Measurements from ENCODE around the gene ESRRA. TPM values are rescaled to one million over a fixed set of nuclear protein-coding genes. Genes with fewer than 3 reads are reported as not detected.
A peak's percentile ranks its signal among the peaks of the same experiment; 100 is the strongest.

Gene ESRRA
- total and polyA plus RNA-seq, 10 of the 15 experiments (the other 5 are each of a cell fraction or from before 2014, with no cell fraction given), result 0.32 to 48.9 (median 12.6) TPM

DNA sequence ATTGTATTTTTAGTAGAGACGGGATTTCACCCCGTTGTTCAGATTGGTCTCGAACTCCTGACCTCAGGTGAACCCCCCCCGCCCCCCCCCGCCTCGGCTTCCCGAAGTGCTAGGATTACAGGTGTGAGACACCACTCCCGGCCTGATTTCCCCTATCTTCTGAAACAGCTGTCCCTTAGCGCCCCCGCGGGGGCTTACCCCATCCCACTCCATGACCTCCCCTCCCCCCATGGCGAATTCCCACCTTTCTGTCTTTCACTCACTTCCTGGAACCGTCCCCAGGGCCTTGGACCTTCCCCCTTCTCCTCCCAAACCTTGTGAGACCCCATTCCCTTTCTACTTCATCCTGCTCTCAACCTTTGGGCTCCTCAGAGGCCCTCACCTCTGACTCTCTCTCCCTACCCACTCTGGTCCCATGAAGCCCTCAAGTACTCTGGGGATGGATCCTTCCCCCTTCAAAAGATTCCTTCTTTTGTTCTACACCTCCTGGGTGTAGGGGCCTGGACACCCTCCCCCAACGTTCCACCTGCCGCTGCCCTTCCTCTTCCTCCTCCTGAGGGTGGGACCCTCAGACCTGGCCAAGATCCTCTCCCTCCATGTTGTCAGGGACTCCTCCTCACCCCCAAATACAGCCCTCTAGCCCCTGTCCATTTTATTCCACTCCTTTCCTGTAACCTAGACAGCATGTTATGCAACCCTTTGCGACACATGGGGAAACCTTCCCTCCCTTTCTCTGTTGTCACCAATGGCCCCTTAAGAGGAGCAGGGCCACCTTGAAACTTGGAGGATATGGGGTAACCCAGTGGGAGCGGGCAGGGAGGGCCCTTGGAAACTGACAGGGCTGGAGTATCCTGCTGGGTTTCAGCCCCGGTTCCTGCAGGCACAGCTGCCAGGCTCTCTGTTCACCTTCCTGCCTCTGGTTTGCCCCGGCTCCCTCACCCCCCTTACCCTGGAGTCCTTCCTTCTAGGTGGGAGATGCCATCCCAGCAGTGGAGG is 13.7 kb downstream of the ESRRA start:
- 40% methylated on average over 13 of the region's 19 CpGs for WGBS (ENCODE audit: insufficient coverage, insufficient replicate concordance, low lambda C conversion rate, missing lambda C conversion rate)
- Histone ChIP-seq H3K79me2 (ENCODE audit: control insufficient read depth, insufficient read depth, low read length) (peaks cover 26% of the 10 kb centered on the region), H3K36me3 (ENCODE audit: control insufficient read depth in 2 of 2, insufficient read depth in 2 of 2, low read length in 1 of 2) (peaks cover 0 to 10% of the 10 kb centered on the region in 2 experiments; a peak in 3 of 4 replicates), H3K4me1 (ENCODE audit: control insufficient read depth, insufficient read depth, low read length) (peaks cover 9% of the 10 kb centered on the region), H3K4me2 (ENCODE audit: control insufficient read depth, insufficient read depth) (peak overlapping the region; percentile 98), H3K9me3 (replicated peaks; ENCODE audit: control insufficient read depth, insufficient read depth, low read length) (no peaks in the 10 kb centered on the region), H3K9ac (ENCODE audit: control insufficient read depth, insufficient read depth, low read length) (peak overlapping the region; percentile 98), H2AFZ (ENCODE audit: control insufficient read depth, low read depth, low read length) (no peak overlapping the region), H3K4me3 (peak overlapping the region; percentile 80), H3K27me3 (replicated peaks in 1 of 2; ENCODE audit: control insufficient read depth in 2 of 2, insufficient read depth in 2 of 2, low read length in 1 of 2) (no peaks in the 10 kb centered on the region), H3K27ac (ENCODE audit: control insufficient read depth, insufficient read depth) (peak overlapping the region; percentile 99), H4K20me1 (ENCODE audit: control insufficient read depth, insufficient read depth) (no peaks in the 10 kb centered on the region)
- ATAC-seq, result no peak
- in situ Hi-C loops (cut with MboI), result no loop called here
- SMC1A ChIA-PET (ENCODE audit: uncharacterized antibody, unreplicated experiment), result interaction anchor here (1.5 to 5.3 kb wide), 4 partner anchors 14 to 332 kb away, joined by 7 to 71 read pairs (median 24); no protein-coding TSS in a partner anchor
- BruUV-seq (replicated peaks), result TSS peak; percentile 68
- CTCF ChIA-PET, result interaction anchor here (1.3 to 5.9 kb wide), 8 partner anchors 16 to 113 kb away, joined by 4 to 228 read pairs (median 22); partner anchors contain the start of genes CCDC88B, ESRRA, FERMT3 and RPS6KA4
- DNase-seq (ENCODE audit: low read depth, low spot score), result no peak
- no peak for FAIRE-seq
- intact Hi-C loops (cut with micrococcal nuclease; ENCODE audit: unreplicated experiment), result loop anchor here (1.0 to 5.0 kb wide), 2 partner anchors 12 to 38 kb away; partner anchors contain the start of gene RPS6KA4
- TF ChIP-seq ZNF207 (IDR thresholded peaks at IDR 0.05; ENCODE audit: borderline replicate concordance), result no peak
- no peak for TF ChIP-seq WRNIP1 (IDR thresholded peaks at IDR 0.05; ENCODE audit: borderline replicate concordance, low read depth, low read length)
- TF ChIP-seq, protein P1, sequence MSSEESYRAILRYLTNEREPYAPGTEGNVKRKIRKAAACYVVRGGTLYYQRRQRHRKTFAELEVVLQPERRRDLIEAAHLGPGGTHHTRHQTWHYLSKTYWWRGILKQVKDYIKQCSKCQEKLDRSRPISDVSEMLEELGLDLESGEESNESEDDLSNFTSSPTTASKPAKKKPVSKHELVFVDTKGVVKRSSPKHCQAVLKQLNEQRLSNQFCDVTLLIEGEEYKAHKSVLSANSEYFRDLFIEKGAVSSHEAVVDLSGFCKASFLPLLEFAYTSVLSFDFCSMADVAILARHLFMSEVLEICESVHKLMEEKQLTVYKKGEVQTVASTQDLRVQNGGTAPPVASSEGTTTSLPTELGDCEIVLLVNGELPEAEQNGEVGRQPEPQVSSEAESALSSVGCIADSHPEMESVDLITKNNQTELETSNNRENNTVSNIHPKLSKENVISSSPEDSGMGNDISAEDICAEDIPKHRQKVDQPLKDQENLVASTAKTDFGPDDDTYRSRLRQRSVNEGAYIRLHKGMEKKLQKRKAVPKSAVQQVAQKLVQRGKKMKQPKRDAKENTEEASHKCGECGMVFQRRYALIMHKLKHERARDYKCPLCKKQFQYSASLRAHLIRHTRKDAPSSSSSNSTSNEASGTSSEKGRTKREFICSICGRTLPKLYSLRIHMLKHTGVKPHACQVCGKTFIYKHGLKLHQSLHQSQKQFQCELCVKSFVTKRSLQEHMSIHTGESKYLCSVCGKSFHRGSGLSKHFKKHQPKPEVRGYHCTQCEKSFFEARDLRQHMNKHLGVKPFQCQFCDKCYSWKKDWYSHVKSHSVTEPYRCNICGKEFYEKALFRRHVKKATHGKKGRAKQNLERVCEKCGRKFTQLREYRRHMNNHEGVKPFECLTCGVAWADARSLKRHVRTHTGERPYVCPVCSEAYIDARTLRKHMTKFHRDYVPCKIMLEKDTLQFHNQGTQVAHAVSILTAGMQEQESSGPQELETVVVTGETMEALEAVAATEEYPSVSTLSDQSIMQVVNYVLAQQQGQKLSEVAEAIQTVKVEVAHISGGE (CRISPR knock-in tag; IDR thresholded peaks at IDR 0.05), result no peak
- TF ChIP-seq MYC (IDR thresholded peaks at IDR 0.05; ENCODE audit: insufficient read depth, insufficient read length, insufficient replicate concordance, low read length, severe bottlenecking), result no peak
- RAD21 ChIA-PET (ENCODE audit: unreplicated experiment), result interaction anchor here (1.1 to 5.6 kb wide), 8 partner anchors 13 to 330 kb away, joined by 5 to 176 read pairs (median 38); partner anchors contain the start of genes CCDC88B, ESRRA, FERMT3 and RPS6KA4
- POLR2A ChIA-PET, result interaction anchor here (0.7 to 3.5 kb wide), 10 partner anchors 8 to 395 kb away, joined by 3 to 27 read pairs (median 15); partner anchors contain the start of gene RPS6KA4
